ENCODE measurements around the gene SLC6A14.

SLC6A14 gene, protein sequence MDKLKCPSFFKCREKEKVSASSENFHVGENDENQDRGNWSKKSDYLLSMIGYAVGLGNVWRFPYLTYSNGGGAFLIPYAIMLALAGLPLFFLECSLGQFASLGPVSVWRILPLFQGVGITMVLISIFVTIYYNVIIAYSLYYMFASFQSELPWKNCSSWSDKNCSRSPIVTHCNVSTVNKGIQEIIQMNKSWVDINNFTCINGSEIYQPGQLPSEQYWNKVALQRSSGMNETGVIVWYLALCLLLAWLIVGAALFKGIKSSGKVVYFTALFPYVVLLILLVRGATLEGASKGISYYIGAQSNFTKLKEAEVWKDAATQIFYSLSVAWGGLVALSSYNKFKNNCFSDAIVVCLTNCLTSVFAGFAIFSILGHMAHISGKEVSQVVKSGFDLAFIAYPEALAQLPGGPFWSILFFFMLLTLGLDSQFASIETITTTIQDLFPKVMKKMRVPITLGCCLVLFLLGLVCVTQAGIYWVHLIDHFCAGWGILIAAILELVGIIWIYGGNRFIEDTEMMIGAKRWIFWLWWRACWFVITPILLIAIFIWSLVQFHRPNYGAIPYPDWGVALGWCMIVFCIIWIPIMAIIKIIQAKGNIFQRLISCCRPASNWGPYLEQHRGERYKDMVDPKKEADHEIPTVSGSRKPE

DNA sequence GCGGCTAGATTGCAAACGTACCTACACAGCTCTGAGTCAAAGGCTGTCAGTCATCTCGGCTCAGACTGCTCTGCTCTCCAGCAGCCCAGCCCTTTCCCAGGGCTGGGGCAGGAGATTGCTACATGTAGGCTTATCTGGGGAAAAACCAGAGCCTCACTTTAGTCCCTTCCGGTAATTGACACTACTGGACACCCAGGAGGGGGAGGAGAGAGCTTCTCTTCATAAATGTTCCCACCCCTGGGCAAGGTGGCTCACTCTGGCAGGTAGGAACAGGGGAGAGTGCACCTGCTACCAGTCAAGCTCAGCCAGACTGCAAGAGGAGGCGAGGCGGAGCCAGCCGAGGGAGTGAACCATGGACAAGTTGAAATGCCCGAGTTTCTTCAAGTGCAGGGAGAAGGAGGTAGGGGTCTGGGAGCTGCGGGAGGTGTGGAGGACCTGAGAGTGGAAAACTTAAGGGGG lies at the start of gene SLC6A14:
SLC6A14 (plus strand) TSS at position 249 of the 459 bp plus-strand sequence; CDS start at position 353, 104 bp downstream.
- DNase-seq (ENCODE audit: low read depth): no peak

DNA sequence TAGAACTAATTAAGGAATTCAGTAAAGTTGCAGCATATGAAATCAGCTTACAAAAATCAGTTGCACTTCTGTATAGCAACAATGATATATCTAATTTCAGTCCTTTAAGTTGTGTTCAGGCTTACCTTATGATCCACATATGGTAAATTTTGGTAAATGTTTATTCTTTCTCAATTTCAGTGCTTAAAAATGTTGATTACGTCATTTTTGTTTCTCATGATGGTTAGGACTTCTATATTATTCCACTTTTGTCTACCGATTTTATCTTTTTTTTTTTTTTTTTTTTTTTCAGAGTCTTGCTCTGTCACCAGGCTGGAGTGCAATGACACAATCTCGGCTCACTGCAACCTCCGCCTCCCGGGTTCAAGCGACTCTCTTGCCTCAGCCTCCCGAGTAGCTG lies 40.7 kb upstream of the SLC6A14 start:
- no peak for DNase-seq (ENCODE audit: low read depth)

DNA sequence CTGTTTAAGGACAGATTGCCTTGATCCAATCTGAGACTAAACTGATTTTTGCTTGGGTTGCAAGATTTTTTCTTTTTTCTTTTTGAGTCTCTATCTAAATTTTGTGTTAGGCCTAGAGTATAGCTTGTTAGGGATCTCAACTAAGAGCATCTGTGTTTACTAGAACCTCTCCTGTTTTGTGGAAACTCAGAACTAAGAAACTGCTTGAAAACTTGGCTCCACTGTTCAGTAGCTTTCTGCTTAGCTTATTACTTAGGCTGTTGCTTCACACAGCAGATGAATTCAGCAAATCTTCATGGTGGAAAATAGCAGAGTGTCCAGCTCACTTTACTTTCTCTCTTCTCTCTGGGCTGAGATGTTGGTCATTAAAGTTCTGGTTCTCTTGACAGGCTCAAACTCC lies 36.7 kb upstream of the SLC6A14 start:
- DNase-seq (ENCODE audit: low read depth): no peak

DNA sequence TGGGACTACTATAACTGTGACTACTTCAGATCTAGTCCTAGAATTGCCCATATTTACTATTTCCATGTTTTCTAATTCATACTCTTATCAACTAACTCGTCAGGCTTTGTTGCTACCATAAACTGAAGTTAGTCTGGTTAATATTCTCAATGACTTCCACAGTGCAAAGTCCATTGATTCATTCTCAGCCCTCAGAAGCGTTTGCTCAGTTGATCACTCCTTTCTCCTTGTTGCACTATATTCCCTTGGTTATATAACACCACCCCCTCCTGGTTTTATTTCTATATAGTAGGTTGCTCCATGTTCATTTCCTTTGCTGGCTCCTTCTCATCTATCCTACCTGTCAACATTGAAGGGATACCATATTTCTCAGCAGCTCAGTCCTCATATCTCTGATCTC lies 27.2 kb upstream of the SLC6A14 start:
- no peak for DNase-seq (ENCODE audit: low read depth)

DNA sequence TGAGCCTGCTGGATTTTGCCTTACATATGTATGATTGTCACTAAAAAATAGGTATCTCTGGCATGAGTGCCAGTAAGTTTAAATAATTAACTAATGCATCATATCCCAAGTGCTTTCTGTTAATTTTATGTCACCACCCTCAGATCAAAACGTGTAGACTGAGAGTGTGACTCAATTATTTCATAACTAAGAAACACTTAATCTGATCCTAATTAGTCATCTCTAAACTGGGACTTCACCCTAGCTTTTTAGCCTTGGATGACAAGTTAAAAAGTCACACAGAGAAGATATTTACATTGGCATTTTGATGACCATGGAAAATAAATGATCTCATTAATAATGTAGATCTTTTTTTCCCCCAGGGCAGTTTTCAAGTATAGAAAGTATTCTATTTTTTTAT lies 23.1 kb upstream of the SLC6A14 start:
- no peak for DNase-seq (ENCODE audit: low read depth)

DNA sequence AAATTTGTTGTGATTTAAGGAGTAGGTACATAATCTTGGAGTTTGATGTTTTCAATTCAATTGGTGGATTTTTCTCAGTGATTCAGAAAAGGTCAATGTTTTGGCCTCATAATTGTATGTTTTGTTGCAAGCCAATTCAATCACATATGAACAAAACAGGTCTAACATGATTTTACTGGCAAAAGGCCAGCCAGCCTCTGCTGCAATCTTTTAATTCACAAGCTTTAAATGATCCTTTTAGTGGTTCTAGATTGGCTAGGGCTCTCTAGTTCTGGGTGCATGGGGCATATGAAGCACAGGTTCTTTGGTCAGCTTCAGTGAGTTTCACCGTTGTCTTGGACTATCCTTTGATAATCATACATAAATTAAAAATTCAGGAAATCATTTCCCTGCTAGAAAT lies 19.2 kb upstream of the SLC6A14 start:
- no peak for DNase-seq (ENCODE audit: low read depth)

DNA sequence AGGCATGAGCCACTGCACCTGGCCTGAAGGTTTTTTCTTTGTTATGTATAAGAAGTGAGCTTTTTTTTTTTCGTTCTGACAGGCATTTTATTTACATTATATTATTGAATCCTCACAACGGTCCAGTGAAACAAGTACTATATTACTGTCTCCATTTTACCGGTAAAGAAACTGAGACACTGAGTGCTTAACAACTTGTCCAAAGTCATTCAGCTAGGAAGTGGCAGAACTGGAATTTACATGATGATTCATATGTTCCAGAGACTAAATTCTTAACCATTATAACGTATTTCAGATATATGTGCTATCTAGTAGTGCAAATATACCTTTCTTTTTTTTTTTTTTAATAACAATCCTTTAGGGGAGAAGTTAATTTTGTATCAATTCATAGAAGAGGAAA lies 18.4 kb upstream of the SLC6A14 start:
- peak; percentile 38 for DNase-seq (ENCODE audit: low read depth)

DNA sequence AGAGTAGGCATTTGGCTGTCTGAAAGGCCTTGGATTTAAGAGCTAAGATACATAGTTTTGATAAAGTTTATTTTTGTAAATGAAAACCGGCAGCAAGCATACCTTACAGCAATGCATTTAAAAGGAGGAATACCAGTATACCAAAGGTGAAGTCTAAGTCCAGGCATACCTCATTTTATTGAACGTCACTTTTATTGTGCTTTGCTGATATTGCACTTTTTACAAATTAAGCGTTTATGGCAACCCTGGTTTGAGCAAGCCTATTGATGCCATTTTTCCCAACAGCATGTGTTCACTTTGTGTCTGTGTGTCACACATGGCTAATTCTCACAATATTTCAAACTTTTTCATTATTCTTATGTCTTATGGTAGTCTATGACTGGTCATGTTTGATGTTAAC lies 8.4 kb upstream of the SLC6A14 start:
- DNase-seq (ENCODE audit: low read depth): no peak

DNA sequence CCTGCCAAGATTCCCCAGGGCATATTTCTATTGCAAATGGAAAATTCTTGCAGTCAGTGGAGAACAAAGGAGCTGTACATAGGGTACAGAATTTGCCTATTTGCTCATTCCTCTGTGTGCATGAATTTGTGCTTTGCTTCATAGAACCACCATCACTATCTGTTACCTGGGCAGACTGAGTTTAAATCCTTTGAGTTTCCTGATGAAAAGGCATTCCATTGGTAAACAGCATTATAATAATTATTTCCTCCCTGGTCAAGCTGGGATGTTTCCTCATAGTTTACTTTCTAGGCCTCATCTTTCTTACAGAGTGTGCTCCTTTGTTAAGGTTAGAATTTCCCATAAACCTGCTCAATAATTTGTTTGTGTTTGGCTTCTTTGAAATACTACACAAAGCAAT lies 809 bp upstream of the SLC6A14 start:
- no peak for DNase-seq (ENCODE audit: low read depth)

DNA sequence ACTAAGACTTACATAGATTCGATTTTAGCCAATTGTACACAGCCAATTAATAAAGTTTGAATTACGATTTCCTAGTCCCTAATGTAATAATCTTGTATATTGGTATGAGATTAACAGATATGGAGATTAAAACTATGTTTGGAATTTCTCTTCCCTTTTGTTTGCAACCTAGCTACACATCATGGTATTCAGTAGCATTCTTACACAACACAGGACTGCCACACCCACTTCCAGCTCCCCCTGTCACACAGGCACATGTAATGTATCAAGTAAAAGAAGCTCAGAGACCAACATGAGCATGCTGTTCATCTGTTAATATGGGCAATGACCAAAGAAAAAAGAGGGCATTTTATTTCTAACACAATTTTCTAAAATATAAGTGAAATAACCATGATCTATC lies 12.8 kb downstream of the SLC6A14 start:
- peak; percentile 4 for DNase-seq (ENCODE audit: low read depth)

DNA sequence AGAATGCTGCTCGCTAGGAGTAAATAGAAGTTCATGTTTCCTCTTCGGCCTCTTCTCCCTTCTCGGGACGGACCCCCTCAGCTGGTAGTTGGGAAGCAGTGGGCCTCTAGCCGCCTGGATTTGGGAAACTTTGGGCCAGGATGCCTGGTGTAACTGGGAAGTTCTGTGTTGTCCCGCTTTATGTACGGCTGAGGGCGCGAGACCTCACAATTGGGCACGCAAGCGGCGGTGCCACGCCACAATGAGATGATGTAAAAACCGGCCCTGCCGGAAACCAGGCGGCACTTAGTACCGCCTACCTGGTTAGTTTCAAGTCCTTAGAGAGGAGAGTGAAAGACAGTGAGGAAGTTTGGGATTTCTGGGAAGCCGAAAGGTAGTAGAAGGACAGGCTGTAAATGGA lies 26.4 kb downstream of the SLC6A14 start, which contains the start of gene CT83:
CT83 (minus strand) TSS at position 155 of the 400 bp plus-strand sequence; CDS start at position 35, 120 bp downstream.
- no peak for DNase-seq (ENCODE audit: low read depth)

DNA sequence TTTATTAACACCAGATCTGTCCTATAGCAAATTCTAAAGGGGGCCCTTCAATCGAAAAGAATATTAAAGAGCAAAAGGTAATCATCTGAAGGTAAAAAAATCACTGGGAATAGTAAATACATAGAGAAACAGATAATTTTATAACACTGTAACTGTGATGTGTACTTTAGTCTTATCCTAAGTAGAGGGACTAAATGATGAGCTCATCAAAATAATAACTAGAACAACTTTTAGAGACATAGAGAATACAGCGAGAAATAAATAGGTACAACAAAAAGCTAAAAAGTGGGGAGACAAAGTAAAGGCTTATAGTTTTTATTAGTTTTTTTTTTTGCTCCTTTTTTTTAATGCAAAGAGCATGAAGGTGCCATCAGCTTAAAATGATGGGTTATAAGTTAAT lies 43.7 kb downstream of the SLC6A14 start:
- no peak for DNase-seq (ENCODE audit: low read depth)

DNA sequence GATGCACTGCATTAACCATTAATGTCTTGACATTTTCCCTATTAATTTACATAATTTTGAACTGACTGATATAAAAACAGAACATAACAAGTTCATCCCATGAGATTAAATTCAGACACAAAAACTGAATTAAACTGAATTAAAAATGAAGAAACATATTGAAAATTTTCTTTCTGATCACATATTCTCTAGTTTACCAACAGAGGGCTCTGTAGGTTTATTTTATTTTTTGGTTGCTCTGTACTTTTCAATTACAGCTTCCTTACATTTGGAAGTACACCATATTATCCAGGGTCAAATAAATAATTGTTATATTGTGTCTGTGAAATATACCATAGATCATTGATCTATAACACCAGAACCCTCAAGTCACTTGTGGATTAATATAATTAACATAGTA lies 53.7 kb downstream of the SLC6A14 start:
- no peak for DNase-seq (ENCODE audit: low read depth)

DNA sequence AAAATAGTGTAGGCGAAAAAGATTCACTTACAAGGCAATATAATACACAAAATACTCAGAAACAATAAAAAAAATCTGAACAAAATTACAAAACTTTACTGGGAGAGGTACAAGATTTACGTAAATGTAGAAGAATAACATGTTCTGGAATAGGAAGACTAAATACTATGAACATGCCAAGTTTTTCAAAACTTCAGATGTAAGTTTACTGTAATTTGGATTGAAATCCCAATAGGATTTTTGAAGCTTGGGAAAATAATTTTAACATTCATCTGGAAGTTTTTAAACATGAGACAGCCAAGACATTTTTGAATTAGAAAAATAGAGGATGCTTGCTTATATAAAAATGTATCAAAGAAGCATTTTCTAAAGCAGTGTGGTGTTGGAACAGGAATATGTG lies 56.9 kb downstream of the SLC6A14 start:
- no peak for DNase-seq (ENCODE audit: low read depth)

DNA sequence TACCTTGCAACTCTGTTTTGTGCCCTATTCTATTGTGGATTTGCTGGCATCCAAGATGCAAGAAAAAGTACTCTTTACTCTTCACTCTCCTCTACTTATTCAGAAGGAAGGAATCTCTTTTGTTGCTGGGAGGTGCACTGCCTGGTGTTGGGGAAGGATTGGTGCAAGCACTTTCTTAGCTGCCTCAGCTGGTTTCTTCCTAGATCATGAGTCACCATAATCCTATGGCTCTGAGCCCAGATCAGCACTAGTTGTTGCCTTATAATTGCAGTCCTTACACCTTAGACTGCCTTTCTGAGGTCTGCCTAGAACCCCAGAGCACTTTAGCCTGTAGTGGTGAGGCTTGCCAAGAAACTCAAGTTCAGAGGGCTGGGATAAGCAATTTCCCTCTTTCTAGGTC lies 63.4 kb downstream of the SLC6A14 start:
- DNase-seq (ENCODE audit: low read depth): peak; percentile 74
